Measurements from ENCODE around the gene NUMB. TPM values are rescaled to one million over a fixed set of nuclear protein-coding genes. Genes with fewer than 3 reads are reported as not detected.

The NUMB gene
- total and polyA plus RNA-seq, 3 experiments from 2014 or later: 36.5 to 39.0 (median 38.5) TPM

DNA sequence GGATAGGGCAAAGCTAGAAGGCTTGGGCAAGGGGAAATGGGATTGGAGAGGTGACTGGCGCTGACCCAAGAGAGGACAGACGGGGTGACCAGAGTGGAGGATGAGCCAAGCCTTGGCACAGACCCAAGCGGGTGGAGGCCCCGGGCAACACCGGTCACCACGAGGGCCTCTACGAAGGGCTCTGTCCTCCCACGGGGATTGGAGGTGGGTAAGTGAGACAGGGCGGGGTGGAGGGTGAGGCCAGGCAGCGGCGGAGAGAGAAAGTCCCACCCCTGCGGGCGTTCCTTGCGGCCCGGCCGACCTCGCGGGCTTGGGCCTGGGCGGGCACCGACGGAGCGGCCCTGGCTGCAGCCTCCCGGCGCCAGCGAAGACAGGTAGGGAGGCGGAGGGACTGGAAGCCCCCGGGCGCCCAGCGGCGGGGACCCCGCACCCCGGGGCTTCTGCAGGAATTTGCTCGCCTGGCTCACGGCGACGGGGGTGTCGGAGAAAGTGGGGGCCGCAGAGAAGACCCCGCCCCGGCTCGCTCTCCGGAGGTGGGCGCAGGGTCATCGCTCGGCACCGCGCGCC lies 221.0 kb downstream of the NUMB start, which contains the start of gene PAPLN:
Gene PAPLN (plus strand): TSS at position 288 of the 567 bp plus-strand sequence. CDS start 2,273 bp downstream, outside the sequence.
- no peak within 1 kb of the TSS for H3K27ac ChIP-seq (ENCODE audit: low read depth, low read length)
- no peaks in the 10 kb centered on the region for H3K9me3 ChIP-seq (ENCODE audit: low read length)
- Mint-ChIP-seq H3K27me3 (peaks cover 61 to 75% of the 10 kb centered on the region in 2 donors), H3K4me3 (peak within 1 kb of the TSS; percentile 39 to 77 (median 65)), H3K27ac (peak within 1 kb of the TSS in 1 of 8 donors; percentile 34), H3K9me3 (no peaks in the 10 kb centered on the region), H3K36me3 (no peaks in the 10 kb centered on the region), H3K4me1 (peaks cover 8 to 15% (median 11%) of the 10 kb centered on the region in 3 donors)
- ChIA-PET CTCF (no interaction called here), POLR2A (no interaction called here)
- no peak within 1 kb of the TSS for H3K4me3 ChIP-seq (ENCODE audit: low read length)
- DNase-seq: no peak
- H3K27me3 ChIP-seq (ENCODE audit: insufficient read depth, low read length, poor library complexity, severe bottlenecking): peaks cover 52% of the 10 kb centered on the region
- no peaks in the 10 kb centered on the region for H3K36me3 ChIP-seq (ENCODE audit: insufficient read depth, low read length)
- H3K4me1 ChIP-seq (ENCODE audit: insufficient read depth, low read length): no peaks in the 10 kb centered on the region

DNA sequence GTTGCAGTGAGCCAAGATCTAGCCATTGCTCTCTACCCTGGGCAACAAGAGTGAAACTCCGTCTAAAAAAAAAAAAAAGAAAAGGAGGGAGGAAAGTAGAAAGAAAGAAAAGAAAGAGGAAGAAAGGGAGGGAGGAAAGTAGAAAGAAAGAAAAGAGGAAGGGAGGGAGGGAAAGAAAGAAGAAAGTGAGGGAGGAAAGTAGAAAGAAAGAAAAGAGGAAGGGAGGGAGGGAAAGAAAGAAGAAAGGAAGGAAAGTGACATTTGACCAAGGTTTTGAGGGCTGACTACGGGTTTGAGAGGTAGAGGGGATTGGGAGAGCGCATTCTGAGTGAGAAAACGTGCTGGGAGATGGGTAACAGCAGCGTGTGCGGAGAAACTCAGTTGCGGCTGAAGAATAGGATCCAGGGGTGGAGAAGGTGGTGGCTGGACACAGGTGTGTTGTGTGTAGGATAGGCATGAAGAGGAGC lies 221.6 kb downstream of the NUMB start:
- Mint-ChIP-seq H3K27ac (peak overlapping the region in 1 of 8 donors; percentile 34), H3K36me3 (no peaks in the 10 kb centered on the region), H3K9me3 (no peaks in the 10 kb centered on the region), H3K27me3 (peaks cover 57 to 71% of the 10 kb centered on the region in 2 donors), H3K4me1 (peaks cover 8 to 15% (median 11%) of the 10 kb centered on the region in 3 donors), H3K4me3 (peak overlapping the region in 5 of 7 donors; percentile 47 to 77 (median 72))
- no peak overlapping the region for H3K4me3 ChIP-seq (ENCODE audit: low read length)
- no peaks in the 10 kb centered on the region for H3K9me3 ChIP-seq (ENCODE audit: low read length)
- no peak overlapping the region for H3K27ac ChIP-seq (ENCODE audit: low read depth, low read length)
- no peaks in the 10 kb centered on the region for H3K36me3 ChIP-seq (ENCODE audit: insufficient read depth, low read length)
- H3K4me1 ChIP-seq (ENCODE audit: insufficient read depth, low read length): no peaks in the 10 kb centered on the region
- peaks cover 52% of the 10 kb centered on the region for H3K27me3 ChIP-seq (ENCODE audit: insufficient read depth, low read length, poor library complexity, severe bottlenecking)
- ChIA-PET POLR2A (no interaction called here), CTCF (no interaction called here)
- no peak for DNase-seq

DNA sequence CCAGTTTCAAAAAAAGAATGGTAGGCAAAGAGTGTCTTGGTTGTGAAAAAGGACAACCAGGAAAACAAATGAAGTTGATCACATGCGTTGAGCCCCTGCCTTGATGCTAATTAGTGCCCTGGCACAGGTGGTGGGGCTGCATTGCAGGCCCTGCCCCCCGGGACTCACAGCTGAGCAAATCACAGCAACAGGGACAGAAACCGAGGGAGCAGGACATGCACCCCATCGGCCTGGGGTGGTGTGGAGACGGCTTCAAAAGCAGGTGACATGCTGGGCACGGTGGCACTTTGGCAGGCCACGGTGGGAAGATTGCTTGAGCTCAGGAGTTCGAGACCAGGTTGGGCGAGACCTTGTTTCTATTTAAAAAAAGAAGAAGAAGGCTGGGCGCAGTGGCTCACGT lies 222.2 kb downstream of the NUMB start:
- CTCF ChIA-PET: no interaction called here
- H3K27me3 Mint-ChIP-seq: peaks cover 51 to 65% of the 10 kb centered on the region in 2 donors
- H3K4me3 Mint-ChIP-seq: peak overlapping the region in 5 of 7 donors; percentile 19 to 65 (median 26)

DNA sequence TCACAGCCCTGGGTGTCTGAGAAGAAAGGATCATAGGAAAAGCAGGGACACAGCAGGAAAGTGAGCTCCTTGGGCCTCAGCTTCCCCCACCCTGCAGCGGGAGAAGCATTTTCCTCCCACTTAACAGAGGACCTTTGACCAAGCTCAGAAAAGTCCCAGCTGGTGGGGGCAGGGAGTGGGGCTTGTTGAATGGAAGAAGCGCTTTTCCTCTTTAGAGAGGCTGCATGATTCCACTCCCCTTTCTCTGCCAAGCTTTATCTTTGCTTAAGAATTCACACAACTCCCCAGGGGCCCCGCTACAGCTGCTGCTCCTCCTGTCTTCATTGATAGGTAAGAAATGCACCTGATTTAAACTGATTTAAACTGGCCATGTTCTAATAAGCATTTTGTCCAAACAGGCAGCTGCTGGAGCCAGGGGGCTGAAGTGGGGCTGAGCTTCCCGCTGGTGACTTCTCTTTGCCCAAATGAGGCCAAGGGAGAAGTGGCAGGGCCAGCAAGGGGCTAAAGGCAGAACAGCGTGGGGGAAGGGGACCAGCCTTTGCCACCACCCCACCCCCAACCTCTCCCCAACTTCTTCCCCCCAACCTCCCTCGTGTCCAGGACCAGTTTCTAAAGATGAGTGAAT lies 222.7 kb downstream of the NUMB start:
- H3K4me1 ChIP-seq (ENCODE audit: insufficient read depth, low read length): no peaks in the 10 kb centered on the region
- H3K9me3 ChIP-seq (ENCODE audit: low read length): no peaks in the 10 kb centered on the region
- no peaks in the 10 kb centered on the region for H3K9me3 Mint-ChIP-seq
- peaks cover 46 to 60% of the 10 kb centered on the region in 2 donors for H3K27me3 Mint-ChIP-seq
- ChIA-PET POLR2A (interaction anchor here (0.5 kb wide), 1 partner anchor 13 kb away, joined by 4 read pairs; no protein-coding TSS in a partner anchor), CTCF (no interaction called here)
- peaks cover 8 to 15% (median 11%) of the 10 kb centered on the region in 3 donors for H3K4me1 Mint-ChIP-seq
- no peak for DNase-seq
- H3K27ac ChIP-seq (ENCODE audit: low read depth, low read length): no peak overlapping the region
- H3K36me3 Mint-ChIP-seq: no peaks in the 10 kb centered on the region
- peaks cover 45% of the 10 kb centered on the region for H3K27me3 ChIP-seq (ENCODE audit: insufficient read depth, low read length, poor library complexity, severe bottlenecking)
- H3K27ac Mint-ChIP-seq: peak overlapping the region in 1 of 8 donors; percentile 1
- no peaks in the 10 kb centered on the region for H3K36me3 ChIP-seq (ENCODE audit: insufficient read depth, low read length)
- H3K4me3 Mint-ChIP-seq: peak overlapping the region in 2 of 7 donors; percentile 19 to 26
- H3K4me3 ChIP-seq (ENCODE audit: low read length): no peak overlapping the region

More for the DNA sequence above, 222.2 kb downstream of the NUMB start:
- no peak for DNase-seq
- Histone ChIP-seq H3K36me3 (ENCODE audit: insufficient read depth, low read length) (no peaks in the 10 kb centered on the region), H3K4me3 (ENCODE audit: low read length) (no peak overlapping the region), H3K27ac (ENCODE audit: low read depth, low read length) (no peak overlapping the region), H3K4me1 (ENCODE audit: insufficient read depth, low read length) (no peaks in the 10 kb centered on the region), H3K9me3 (ENCODE audit: low read length) (no peaks in the 10 kb centered on the region), H3K27me3 (ENCODE audit: insufficient read depth, low read length, poor library complexity, severe bottlenecking) (peaks cover 48% of the 10 kb centered on the region)
- POLR2A ChIA-PET: no interaction called here
- peak overlapping the region in 1 of 8 donors; percentile 1 for H3K27ac Mint-ChIP-seq
- no peaks in the 10 kb centered on the region for H3K36me3 Mint-ChIP-seq
- no peaks in the 10 kb centered on the region for H3K9me3 Mint-ChIP-seq
- peaks cover 8 to 15% (median 11%) of the 10 kb centered on the region in 3 donors for H3K4me1 Mint-ChIP-seq

DNA sequence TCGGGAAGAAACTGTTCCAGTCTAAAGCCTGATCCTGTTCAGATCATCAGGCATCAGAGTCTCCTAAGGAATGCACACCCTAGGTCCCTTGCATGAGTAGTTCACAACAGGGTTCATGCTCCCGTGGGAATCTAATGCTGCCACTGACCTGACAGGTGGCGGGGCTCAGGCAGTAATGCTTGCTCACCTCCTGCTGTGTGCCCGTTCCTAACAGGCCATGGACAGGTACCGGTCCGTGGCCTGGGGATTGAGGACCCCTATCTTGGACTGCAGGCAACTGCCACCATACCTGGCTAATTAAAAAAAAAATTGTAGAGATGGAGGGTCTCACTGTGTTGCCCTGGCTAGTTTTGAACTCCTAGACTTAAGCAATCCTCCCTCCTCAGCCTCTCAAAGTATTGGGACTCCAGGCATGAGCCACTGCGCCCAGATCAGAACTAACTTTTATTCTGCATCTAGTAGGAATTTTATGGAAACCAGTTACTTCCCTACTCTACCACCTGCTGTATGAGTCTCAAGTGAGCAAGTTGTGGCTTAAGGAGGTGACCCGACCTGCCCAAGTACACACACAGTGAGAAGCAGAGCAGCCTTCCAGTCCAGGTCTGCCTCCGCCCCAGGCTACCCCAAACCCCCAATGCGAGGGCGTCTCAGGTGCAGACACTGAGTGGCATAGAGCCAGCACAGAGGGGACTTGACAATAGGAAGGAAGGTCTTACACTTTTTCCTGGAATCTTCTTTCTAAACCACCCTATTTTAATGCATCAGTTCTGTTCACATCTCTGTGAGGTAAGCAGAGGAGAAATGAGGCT lies 223.6 kb downstream of the NUMB start:
- peaks cover 45% of the 10 kb centered on the region for H3K27me3 ChIP-seq (ENCODE audit: insufficient read depth, low read length, poor library complexity, severe bottlenecking)

DNA sequence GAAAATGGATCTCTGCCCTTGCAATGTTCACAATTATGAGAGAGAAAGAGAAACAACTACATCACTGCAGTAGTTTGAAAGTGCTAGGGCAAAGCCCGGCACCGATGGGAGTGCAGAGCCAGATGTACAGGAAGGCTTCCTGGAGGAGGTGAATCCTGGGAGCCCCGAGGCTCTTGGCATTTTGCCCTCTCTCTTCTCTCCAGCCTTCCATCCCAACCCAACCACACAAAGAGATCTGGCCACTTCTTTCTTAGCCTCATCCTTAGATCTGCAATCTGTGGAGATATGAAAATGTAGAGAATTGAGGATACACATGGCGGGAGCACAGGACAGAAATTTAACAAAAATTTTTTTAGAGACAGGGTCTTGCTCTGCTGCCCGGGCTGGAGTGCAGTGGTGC lies 224.3 kb downstream of the NUMB start:
- Mint-ChIP-seq H3K27me3 (peaks cover 40 to 47% of the 10 kb centered on the region in 2 donors), H3K4me3 (no peak overlapping the region), H3K36me3 (peaks cover 0 to 4% (median 2%) of the 10 kb centered on the region in 3 donors), H3K27ac (no peak overlapping the region), H3K9me3 (no peaks in the 10 kb centered on the region), H3K4me1 (peaks cover 8 to 15% (median 11%) of the 10 kb centered on the region in 3 donors)
- ChIA-PET POLR2A (no interaction called here), CTCF (no interaction called here)
- Histone ChIP-seq H3K9me3 (ENCODE audit: low read length) (no peaks in the 10 kb centered on the region), H3K36me3 (ENCODE audit: insufficient read depth, low read length) (no peaks in the 10 kb centered on the region), H3K27ac (ENCODE audit: low read depth, low read length) (no peak overlapping the region), H3K4me3 (ENCODE audit: low read length) (no peak overlapping the region), H3K4me1 (ENCODE audit: insufficient read depth, low read length) (no peaks in the 10 kb centered on the region), H3K27me3 (ENCODE audit: insufficient read depth, low read length, poor library complexity, severe bottlenecking) (peaks cover 41% of the 10 kb centered on the region)
- no peak for DNase-seq

More for the DNA sequence above, 223.6 kb downstream of the NUMB start:
- H3K36me3 ChIP-seq (ENCODE audit: insufficient read depth, low read length): no peaks in the 10 kb centered on the region
- peaks cover 8 to 15% (median 11%) of the 10 kb centered on the region in 3 donors for H3K4me1 Mint-ChIP-seq
- no peaks in the 10 kb centered on the region for H3K9me3 ChIP-seq (ENCODE audit: low read length)
- ChIA-PET POLR2A (no interaction called here), CTCF (no interaction called here)
- DNase-seq: no peak
- no peak overlapping the region for H3K27ac Mint-ChIP-seq
- H3K36me3 Mint-ChIP-seq: no peaks in the 10 kb centered on the region
- H3K4me3 Mint-ChIP-seq: no peak overlapping the region
- H3K27ac ChIP-seq (ENCODE audit: low read depth, low read length): no peak overlapping the region
- peaks cover 40 to 52% of the 10 kb centered on the region in 2 donors for H3K27me3 Mint-ChIP-seq
- no peaks in the 10 kb centered on the region for H3K9me3 Mint-ChIP-seq
- no peak overlapping the region for H3K4me3 ChIP-seq (ENCODE audit: low read length)
- no peaks in the 10 kb centered on the region for H3K4me1 ChIP-seq (ENCODE audit: insufficient read depth, low read length)

DNA sequence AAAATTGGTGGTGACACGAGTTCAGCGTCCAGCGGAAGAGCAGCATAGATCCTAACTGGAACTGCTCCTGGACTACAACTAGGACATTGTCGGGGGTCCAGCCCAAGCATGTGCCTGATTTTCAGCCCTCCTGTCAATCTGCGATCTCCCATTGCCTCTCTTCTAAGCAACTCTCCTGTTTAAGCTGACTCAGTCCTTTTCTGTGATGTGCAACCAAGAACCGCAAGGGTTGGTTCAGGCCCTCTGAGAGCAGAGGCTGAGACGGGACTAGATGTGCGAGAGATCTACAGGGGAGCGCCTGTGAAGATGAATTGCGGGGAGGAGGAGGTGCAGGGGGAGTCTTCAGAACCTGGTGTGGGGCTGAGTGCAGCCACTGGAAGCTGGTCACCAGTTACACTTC lies 224.8 kb downstream of the NUMB start:
- no peak for DNase-seq
- Mint-ChIP-seq H3K27me3 (peaks cover 36 to 42% of the 10 kb centered on the region in 2 donors), H3K27ac (no peak overlapping the region), H3K4me3 (no peak overlapping the region), H3K4me1 (peaks cover 8 to 15% (median 9%) of the 10 kb centered on the region in 3 donors), H3K9me3 (no peaks in the 10 kb centered on the region), H3K36me3 (peaks cover 0 to 8% (median 2%) of the 10 kb centered on the region in 3 donors)
- H3K9me3 ChIP-seq (ENCODE audit: low read length): no peaks in the 10 kb centered on the region
- H3K27me3 ChIP-seq (ENCODE audit: insufficient read depth, low read length, poor library complexity, severe bottlenecking): peaks cover 37% of the 10 kb centered on the region
- no peaks in the 10 kb centered on the region for H3K36me3 ChIP-seq (ENCODE audit: insufficient read depth, low read length)
- H3K27ac ChIP-seq (ENCODE audit: low read depth, low read length): no peak overlapping the region
- ChIA-PET POLR2A (no interaction called here), CTCF (no interaction called here)
- no peak overlapping the region for H3K4me3 ChIP-seq (ENCODE audit: low read length)
- no peaks in the 10 kb centered on the region for H3K4me1 ChIP-seq (ENCODE audit: insufficient read depth, low read length)

All from CD8-positive, alpha-beta memory T cell (primary cell).